Lower lobe of right lung (tissue), 2 donors: ENCODE data around the gene AUTS2. TPM values are rescaled to one million over a fixed set of nuclear protein-coding genes. Genes with fewer than 3 reads are reported as not detected.

ENCODE experiments used
- ATAC-seq, 2 donors: fragments of 200-7000 bp; cut with Tn5 transposase; one replicate each; pipeline ENCODE4 v1.9.1; 2020 to 2022; ENCODE audit warnings: mild to moderate bottlenecking in 2 of 2, moderate library complexity in 2 of 2
- DNase-seq: peaks from one replicate; pipeline ENCODE4 v3.0.0-alpha.2; 2020
- H3K27ac ChIP-seq: fragments of 200-600 bp; one replicate; pipeline ENCODE4 v1.8.0; 2022
- H3K27me3 ChIP-seq: fragments of 200-600 bp; one replicate; pipeline ENCODE4 v1.8.0; 2022; ENCODE audit warnings: low read depth
- H3K36me3 ChIP-seq: fragments of 200-600 bp; one replicate; pipeline ENCODE4 v1.8.0; 2022; ENCODE audit warnings: mild to moderate bottlenecking
- H3K4me1 ChIP-seq: fragments of 200-600 bp; one replicate; pipeline ENCODE4 v1.8.0; 2022
- H3K4me3 ChIP-seq: fragments of 200-600 bp; one replicate; pipeline ENCODE4 v1.8.0; 2022; ENCODE audit warnings: mild to moderate bottlenecking
- H3K9me3 ChIP-seq: fragments of 200-600 bp; one replicate; pipeline ENCODE4 v1.8.0; 2022
- intact Hi-C: fragments of 100-400 bp; cut with DNase I; formaldehyde crosslinking; loops from one replicate; pipeline ENCODE4 v1.11.0; 2022
- total RNA-seq: library from RNA; stranded (reverse); fragmentation: NEBNext Ultra II Directional; extraction: Animal tissue kit (Norgen Biotek cat#: 25700); gene quantifications from one replicate; pipeline ENCODE4 v1.2.1, GENCODE V29; 2021
- TF ChIP-seq, protein P1 (sequence below): fragments of 200-600 bp; IDR thresholded peaks from one replicate; pipeline ENCODE4 v1.8.0; 2022; ENCODE audit warnings: antibody characterized with exemption, mild to moderate bottlenecking
- donor health status: DM: no; HTN: yes; CAD: no; lungs with severe emphysema.

The AUTS2 gene
- total RNA-seq, 1 donor from 2014 or later: 45.7 TPM

GRCh38 chr7:69723663-69724062, 125.4 kb downstream of the AUTS2 start:
- H3K9me3 ChIP-seq: peaks cover 5% of the 10 kb centered on the region
- no peaks in the 10 kb centered on the region for H3K27me3 ChIP-seq
- TF ChIP-seq, protein P1, sequence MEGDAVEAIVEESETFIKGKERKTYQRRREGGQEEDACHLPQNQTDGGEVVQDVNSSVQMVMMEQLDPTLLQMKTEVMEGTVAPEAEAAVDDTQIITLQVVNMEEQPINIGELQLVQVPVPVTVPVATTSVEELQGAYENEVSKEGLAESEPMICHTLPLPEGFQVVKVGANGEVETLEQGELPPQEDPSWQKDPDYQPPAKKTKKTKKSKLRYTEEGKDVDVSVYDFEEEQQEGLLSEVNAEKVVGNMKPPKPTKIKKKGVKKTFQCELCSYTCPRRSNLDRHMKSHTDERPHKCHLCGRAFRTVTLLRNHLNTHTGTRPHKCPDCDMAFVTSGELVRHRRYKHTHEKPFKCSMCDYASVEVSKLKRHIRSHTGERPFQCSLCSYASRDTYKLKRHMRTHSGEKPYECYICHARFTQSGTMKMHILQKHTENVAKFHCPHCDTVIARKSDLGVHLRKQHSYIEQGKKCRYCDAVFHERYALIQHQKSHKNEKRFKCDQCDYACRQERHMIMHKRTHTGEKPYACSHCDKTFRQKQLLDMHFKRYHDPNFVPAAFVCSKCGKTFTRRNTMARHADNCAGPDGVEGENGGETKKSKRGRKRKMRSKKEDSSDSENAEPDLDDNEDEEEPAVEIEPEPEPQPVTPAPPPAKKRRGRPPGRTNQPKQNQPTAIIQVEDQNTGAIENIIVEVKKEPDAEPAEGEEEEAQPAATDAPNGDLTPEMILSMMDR: no peak
- no peak overlapping the region for H3K27ac ChIP-seq
- no peaks in the 10 kb centered on the region for H3K4me1 ChIP-seq
- H3K36me3 ChIP-seq: no peaks in the 10 kb centered on the region
- ATAC-seq: no peak
- H3K4me3 ChIP-seq: no peak overlapping the region
- DNase-seq: no peak
- intact Hi-C loops: no loop called here

DNA sequence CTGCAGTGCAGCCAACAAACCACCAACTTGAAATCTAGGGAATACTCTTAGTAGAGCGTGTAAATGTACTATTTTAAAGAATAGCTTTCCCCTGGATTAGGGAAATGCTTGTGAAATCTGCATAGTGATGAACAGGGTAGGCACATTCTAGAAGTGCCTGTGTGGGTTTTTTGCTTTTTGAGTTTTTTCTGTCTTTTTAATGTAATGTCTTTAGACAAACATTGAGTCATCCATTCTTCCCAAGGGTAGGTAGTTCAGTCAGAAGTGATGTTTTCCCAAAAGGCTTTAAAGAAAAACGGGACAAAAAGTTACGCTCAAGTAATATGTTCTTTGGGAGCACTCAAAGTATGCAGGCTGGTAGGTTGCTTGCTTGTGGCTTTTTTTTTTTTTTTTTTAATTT, 130.0 kb downstream of the AUTS2 start:
- intact Hi-C loops: no loop called here
- ATAC-seq (peak in 1 of 2 donors; percentile 26), DNase-seq (no peak)
- Histone ChIP-seq H3K9me3 (peaks cover 5% of the 10 kb centered on the region), H3K4me3 (no peak overlapping the region), H3K4me1 (no peaks in the 10 kb centered on the region), H3K27me3 (no peaks in the 10 kb centered on the region), H3K27ac (no peak overlapping the region), H3K36me3 (no peaks in the 10 kb centered on the region)
- TF ChIP-seq, protein P1: no peak

- no peaks in the 10 kb centered on the region for H3K27me3 ChIP-seq
- H3K27ac ChIP-seq: no peak overlapping the region
- peak in 1 of 2 donors; percentile 81 for ATAC-seq
- no peak overlapping the region for H3K4me3 ChIP-seq
- intact Hi-C loops: no loop called here
- DNase-seq: no peak
- TF ChIP-seq, protein P1: no peak
- H3K36me3 ChIP-seq: no peaks in the 10 kb centered on the region
- no peaks in the 10 kb centered on the region for H3K9me3 ChIP-seq
- no peaks in the 10 kb centered on the region for H3K4me1 ChIP-seq
These were observed 133.9 kb downstream of the AUTS2 start for GRCh38 chr7:69732203-69732602.

- Histone ChIP-seq H3K4me1 (peaks cover 9% of the 10 kb centered on the region), H3K9me3 (no peaks in the 10 kb centered on the region), H3K27me3 (no peaks in the 10 kb centered on the region), H3K36me3 (no peaks in the 10 kb centered on the region), H3K27ac (no peak overlapping the region), H3K4me3 (no peak overlapping the region)
- intact Hi-C loops: no loop called here
- TF ChIP-seq, protein P1: no peak
- ATAC-seq (no peak), DNase-seq (no peak)
These were observed 137.3 kb downstream of the AUTS2 start for GRCh38 chr7:69735582-69735981.

GRCh38 chr7:69736126-69736810, 138.0 kb downstream of the AUTS2 start:
- no peak for DNase-seq
- TF ChIP-seq, protein P1: no peak
- Histone ChIP-seq H3K4me1 (peaks cover 9% of the 10 kb centered on the region), H3K36me3 (no peaks in the 10 kb centered on the region), H3K4me3 (no peak overlapping the region), H3K27ac (no peak overlapping the region), H3K9me3 (no peaks in the 10 kb centered on the region), H3K27me3 (no peaks in the 10 kb centered on the region)
- intact Hi-C loops: no loop called here
- no peak for ATAC-seq
